HG02571 (cell line): ENCODE data around the gene SLC27A6.

Experiments
- ATAC-seq: cut with Tn5 transposase; IDR thresholded peaks from one replicate; pipeline ENCODE4 v1.9.1; 2021; ENCODE audit warnings: mild to moderate bottlenecking, moderate library complexity; ENCODE audit not compliant: unreplicated experiment

SLC27A6 gene

DNA sequence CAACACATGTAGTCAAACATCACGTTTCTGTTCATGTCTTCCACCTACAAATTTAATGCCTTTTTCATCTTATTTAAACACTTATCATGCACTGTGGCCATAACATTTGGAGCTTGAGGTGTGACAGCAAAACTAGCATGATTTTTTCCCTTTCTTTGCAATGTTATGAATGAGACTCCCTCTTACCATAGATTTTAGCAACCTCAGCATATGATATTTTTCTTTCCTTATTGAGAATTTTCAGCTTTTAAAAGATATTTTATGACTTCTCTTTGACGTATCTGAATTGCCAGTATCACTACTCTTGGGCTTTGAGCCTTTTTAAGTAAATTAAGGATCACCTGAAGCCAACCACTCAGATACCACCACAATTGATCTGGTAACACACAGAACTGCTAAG, 96.6 kb downstream of the SLC27A6 start:
- ATAC-seq, result no peak

DNA sequence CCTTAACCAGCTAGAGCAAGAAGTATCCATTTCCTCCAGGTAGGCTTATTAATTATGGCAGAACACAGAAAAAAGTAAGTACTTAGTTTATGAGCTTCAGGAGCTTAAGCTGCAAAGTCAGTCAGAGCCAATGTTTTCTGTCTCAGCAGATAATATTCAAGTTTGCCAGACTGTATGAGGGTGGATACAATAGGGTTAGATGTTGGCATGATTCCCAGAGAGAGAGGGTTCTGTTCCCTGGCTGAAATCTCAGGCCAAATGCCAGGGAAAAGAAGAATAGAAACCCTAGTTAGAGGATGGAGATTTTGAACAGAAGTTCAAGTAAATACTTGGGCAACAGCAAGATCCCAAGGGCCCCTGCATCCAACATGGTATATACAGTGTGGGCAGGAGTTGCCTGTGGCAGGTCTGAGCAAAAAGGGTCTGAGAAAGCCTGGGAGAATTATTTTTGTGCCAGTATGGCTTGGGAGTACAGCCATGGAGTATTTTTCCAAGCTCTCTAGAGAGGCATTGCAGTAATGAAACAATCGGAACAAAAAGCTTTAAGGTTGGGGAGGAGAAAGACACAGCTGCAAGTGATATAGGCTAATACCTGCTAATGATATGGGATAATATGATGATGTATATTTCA, 98.3 kb downstream of the SLC27A6 start:
- ATAC-seq, result no peak

DNA sequence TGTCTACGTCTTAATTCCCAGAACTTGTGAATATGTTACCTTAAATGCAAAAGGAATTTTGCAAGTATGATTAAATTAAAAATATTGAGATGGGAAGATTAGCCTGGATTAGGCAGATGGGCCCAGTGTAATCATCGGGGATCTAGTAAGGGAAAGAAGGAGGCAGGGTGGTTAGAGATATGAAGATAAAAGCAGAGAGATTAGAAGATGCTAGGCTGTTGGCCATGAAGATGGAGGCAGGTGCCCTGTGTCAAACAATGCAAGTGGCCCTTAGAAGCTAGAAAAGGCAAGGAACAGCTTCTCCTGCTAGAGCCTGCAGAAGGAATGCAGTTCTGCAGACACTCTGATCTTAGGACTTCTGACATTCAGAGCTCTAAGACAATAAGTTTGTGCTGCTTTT, 100.4 kb downstream of the SLC27A6 start:
- ATAC-seq, result no peak

DNA sequence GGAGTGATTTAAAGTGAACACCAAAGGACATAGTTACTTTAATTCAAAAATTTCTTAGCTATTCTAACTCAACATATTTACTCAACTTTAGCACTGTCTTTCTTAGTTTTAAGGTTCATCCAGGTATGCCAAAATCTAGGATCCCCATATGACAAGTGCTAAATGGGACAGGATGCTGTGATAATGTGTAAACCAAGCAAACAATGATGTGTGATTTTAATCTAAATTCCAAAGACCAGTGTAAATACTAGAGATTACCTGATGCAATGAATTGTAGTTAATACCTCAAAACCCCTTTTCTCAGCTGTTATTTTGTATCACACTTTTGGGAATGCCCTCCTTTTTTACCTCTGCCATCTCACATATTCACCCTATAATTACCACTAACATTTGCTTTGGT, 102.5 kb downstream of the SLC27A6 start:
- ATAC-seq, result no peak

DNA sequence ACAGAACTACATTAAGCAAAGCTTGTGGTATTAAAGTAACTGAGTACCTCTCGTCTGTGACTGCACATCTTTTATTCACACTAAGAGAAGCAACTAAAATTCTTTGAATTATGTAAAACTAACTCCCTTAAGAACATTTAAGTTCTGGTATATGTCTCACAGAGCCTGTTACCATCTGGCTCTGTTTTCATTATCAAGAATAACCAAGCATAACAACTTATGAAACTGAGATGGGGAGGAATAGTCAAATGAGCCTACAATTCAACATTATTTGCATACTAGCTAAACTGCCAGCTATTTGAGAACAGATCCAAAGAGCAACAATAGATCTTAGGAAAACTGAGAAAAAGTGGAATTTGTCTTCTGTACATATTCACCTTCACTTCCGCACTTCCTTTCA, 104.0 kb downstream of the SLC27A6 start:
- peak; percentile 74 for ATAC-seq

DNA sequence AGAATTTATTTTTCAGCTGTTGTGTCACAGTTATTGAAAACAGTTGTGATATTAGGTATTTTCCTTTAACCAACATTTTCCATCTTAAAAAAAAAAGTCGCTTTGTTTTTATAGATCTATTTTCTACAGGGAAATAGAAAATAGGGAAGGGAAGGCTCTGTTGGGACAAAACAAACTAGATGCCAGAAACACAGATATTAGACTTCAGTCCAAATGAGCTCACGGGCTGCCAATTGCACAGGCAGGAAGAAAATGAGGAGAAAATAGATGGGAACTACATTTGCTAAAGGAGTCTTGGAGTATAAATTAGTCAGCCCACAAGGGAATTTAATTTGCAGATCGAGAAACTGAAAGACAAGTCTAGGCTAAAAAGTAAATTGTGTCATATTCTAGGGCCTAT, 107.8 kb downstream of the SLC27A6 start:
- ATAC-seq, result no peak

DNA sequence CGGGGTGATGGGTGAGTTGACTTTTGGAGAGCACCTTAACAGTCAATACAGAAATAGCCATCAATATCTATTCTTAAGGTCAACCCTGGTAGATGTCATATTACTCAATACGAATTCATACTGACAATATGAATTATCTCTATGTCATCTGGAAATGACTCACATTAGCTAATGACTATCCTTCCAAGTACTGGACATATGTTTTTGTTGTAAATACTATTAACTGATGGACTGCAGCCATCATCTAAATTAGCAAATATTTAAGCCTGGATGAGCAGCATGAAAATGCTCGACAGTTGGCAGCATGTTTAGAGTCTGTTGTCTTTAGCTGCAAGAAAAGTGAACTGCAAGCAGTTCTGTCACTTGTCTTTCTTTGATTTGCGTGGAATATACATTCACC, 109.6 kb downstream of the SLC27A6 start:
- no peak for ATAC-seq

DNA sequence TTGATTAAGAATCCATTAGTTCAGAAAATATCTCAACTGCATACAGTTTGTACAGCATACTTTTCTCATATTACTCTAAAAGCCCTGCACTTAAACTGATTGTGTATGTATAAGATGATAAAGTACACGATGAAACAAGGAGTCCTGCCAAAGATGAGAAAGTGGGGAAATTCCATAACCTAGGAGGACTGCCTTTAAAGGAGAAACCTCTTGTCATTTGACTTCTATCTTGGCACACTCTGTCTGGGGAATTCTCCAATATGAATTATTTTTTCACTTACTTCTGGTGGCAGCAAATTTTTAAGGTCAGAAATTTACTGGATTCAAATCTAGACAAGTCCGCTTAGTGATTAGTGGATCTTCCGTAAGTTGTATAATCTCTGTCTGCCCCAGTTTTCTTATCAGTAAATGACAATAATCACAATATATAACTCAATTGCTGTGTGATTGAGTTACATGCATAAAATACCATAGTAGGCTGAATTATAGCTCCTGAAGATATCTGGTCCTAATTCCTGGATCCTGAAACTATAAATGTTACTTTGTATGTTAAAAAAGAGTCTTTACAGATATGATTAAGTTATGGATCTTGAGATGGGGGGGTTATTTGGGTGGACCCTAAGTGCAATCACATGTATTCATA, 112.3 kb downstream of the SLC27A6 start:
- no peak for ATAC-seq

DNA sequence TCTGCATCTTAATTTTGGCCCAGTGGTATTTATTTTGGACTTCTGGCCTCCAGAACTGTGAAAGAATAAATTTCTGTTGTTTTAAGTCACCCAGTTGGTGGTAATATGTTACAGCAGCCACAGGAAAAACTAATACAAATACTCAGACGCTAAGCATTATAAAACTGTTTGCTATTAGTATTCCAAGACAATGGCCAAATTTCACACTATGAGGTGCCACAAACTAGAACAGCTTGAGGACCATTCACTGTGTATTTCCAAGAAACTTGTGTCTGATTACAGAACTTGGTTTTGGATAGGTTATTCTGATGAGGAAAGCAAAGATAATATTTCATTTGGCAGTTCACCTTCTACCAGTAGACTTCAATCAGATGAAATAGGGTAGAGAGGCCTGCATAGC, 113.0 kb downstream of the SLC27A6 start:
- no peak for ATAC-seq

DNA sequence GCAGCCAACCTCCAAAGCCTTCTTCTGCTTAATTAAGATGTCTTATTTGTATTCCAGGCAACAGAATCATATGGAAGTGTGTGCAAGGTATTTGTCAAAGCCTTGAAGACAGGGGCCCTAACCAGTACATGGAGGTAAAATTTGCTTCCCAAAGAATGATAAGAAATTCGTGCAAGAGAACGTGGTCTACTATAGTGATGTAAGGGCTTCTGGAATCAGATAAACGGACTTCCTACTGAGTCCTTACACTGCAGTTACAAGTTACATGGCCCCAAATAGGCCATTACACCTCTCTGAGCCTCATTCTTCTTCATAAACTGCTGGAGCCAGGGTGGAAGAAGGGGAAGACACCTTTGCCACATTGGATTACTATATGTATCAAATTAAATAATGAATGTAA, 113.4 kb downstream of the SLC27A6 start:
- no peak for ATAC-seq

DNA sequence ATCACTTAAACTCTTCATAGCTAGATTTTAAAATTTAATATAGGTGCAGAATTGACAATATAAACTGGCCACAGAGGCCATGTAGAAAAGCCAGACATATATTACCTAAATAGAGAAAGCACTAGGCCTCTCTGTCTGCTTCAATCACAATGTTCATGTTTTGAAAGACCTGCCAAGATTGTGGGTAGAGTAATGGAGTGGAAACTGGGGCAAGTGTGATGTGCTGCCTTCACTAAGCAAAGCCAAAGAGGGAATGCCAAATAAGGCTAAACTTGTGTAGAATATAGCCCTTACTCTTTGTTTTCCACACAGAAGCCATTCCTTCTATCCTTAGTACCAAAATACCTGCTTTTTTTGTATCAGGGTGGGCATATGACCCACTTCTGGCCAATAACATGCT, 114.2 kb downstream of the SLC27A6 start:
- no peak for ATAC-seq

DNA sequence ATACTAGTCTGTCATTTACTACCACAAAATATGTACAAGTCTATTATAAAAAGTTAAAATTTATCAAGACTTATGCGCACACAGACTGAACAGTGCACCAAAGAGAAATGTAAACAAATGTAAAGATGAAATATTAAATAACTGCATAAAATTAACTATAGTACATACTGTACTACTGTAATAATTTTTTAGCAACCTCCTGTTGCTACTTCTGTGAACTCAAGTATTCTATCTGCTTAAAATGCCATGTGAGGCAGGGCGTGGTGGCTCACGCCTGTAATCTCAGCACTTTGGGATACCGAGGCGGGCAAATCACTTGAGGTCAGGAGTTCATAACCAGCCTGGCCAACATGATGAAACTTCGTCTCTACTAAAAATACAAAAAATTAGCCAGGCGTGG, 115.5 kb downstream of the SLC27A6 start:
- no peak for ATAC-seq

DNA sequence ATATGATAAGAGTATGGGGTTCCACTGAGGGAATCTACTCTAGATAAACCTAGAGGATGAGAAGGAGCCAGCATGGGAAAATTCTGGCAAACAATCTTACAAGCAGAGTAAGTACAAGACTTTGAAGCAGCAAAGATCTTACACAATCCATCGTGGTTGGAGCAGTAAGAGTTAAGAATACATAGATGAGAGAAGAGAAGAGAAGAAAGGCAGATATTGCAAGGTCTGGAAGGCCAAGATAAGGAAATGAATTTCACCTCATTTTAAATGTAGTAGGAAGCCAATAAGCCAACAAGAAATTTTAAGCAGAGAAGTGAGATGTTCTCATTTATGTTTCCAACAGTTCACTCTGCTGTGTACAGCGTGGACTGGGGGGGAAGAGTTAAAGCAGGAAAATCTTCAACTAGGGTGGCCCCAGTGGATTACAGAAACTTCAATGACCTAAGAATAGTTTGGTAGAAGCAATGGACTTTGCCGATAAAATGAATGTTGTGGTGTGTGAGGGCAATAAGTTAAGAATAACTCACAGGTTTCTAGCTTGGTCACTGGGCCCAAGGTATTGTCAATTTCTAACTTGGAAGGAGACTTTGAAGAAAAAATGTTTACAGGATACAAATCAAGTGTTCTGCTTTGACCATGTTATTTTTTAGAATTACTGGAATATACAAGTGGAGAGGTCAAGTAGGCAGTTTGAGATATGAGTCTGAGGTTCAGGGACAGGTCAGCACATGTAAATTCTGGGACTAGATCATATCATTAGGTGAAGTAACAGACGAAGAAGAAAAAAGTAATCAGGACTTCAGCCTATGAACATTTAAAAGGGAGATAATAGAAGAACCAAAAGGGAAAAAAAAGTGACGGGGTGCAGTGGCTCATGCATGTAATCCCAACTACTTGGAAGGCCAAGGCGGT, 117.2 kb downstream of the SLC27A6 start:
- no peak for ATAC-seq
